Measurements from ENCODE around the gene STUM. TPM values are rescaled to one million over a fixed set of nuclear protein-coding genes. Genes with fewer than 3 reads are reported as not detected.
A peak's percentile ranks its signal among the peaks of the same experiment; 100 is the strongest.

Gene STUM
- total RNA-seq, 1 donor from 2014 or later, result 1.7 TPM

- DNase-seq (ENCODE audit: low spot score), result no peak
Observed at GRCh38 chr1:226624526-226624925, 76.0 kb downstream of the STUM start.

DNA sequence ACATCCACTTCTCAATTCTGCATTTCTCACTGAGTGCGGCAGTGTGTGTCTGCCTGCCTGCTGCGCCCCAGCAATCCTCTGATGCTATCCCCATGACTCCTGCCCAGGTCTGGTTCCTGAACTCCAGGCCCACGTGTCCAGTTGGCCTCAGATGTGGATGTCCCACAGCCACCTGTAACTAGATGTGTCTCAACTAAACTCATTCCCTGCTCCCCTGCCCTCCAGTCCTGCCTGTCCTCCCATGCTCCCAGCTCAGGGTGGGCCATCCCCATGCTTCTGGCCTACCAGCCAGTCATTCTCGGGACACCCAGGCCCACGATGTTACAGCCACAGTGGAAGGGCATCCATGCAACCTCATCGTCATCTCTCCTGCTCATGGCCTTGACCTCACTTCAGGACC is 76.8 kb downstream of the STUM start:
- no peak for DNase-seq (ENCODE audit: low spot score)

DNA sequence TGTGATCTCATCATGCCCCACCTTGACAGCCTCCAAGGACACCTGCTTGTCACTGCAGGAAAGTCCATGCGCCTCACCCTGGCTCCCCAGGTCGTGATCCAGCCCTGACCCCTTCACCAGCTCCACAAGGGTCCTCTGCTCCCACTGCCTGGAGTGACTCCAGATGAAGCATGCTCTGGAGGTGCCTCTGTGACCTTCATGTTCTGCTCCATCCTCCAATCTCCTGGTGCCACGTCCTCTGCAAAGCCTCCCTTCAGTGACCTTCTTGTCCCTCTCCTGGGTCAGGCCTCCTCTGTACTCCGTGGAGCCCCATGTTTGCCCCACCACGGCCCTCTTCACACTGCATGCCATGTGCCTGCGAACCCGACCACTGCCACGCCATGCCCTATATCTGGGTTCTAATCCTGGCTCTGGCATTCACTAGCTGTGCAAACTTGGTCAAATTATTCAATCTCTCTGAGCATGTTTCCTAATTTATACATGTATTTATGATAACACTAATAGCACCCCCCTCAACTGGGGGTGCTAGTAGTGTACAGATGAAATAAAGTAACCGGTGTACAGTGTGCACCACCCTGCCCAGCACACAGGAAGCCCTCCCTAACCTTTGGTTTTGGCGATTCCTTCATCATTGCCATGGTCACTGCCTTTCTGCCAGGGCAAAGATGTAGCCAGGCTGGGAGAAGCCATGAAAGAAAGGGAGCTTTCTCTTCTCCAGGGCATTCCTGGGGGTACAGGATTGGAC is 77.4 kb downstream of the STUM start:
- no peak for DNase-seq (ENCODE audit: low spot score)

DNA sequence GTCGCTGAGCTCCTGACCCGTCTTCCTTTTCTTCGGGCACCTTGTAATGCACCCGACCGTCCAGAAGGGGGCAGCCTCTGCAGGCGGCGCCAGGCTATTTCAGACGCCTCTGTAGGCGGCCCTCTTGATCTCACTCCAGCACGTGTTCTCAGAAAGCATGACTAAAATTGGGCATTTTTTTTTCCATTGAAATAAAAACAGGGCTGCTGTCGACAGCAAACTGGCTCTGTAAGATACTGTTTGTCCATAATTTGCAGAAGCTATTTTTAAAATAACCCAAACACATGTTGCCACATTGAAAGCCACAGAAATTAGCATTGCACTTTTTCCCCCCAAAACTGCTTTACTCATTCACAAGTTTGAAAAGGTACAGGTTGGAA is 78.0 kb downstream of the STUM start:
- peak; percentile 65 for DNase-seq (ENCODE audit: low spot score)

GRCh38 chr1:226627050-226627755 is 78.6 kb downstream of the STUM start:
- no peak for DNase-seq (ENCODE audit: low spot score)

- DNase-seq (ENCODE audit: low spot score), result no peak
Observed at GRCh38 chr1:226627924-226628611, 79.5 kb downstream of the STUM start.

- no peak for DNase-seq (ENCODE audit: low spot score)
Observed at GRCh38 chr1:226628612-226629155, 80.1 kb downstream of the STUM start.

GRCh38 chr1:226629210-226629895 is 80.8 kb downstream of the STUM start:
- DNase-seq (ENCODE audit: low spot score), result no peak

GRCh38 chr1:226629896-226630550 is 81.5 kb downstream of the STUM start:
- no peak for DNase-seq (ENCODE audit: low spot score)

GRCh38 chr1:226630592-226630991 is 82.0 kb downstream of the STUM start:
- DNase-seq (ENCODE audit: low spot score), result no peak

- DNase-seq (ENCODE audit: low spot score), result no peak
Observed at GRCh38 chr1:226631229-226632000, 82.9 kb downstream of the STUM start.

DNA sequence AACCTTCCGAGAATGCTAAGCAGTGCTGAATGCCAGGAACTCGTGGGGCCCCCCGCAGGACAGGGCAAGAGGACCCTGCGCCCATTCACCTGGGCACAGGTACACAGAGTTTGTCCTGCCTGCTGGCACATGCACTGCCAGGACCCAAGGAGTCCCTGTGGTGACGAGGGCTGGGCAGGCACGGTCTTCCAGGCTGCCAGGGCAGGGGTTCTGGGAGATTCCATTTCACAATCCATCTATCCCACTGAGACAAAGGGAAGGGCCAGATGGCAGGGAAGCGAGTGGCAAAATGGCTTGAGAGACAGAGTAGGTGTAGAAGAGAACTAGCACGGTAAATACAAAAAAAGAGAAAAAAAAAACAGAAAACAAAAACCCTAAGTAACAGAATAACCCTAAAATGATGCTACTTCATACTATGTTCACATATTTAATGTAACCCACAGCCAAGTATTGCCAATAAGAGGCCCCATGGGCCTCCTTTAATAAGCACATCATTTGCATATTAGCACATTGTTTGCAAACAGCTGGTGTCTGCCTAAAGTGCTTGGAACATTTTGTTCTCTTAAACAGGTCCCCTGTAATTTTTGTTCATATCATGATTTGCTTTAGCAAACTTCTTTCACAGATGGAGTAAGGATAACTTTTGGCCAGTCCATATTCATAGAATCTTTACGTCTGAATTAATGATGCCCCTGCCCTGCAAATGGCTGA is 83.8 kb downstream of the STUM start:
- no peak for DNase-seq (ENCODE audit: low spot score)

GRCh38 chr1:226632922-226633351 is 84.4 kb downstream of the STUM start:
- no peak for DNase-seq (ENCODE audit: low spot score)

DNA sequence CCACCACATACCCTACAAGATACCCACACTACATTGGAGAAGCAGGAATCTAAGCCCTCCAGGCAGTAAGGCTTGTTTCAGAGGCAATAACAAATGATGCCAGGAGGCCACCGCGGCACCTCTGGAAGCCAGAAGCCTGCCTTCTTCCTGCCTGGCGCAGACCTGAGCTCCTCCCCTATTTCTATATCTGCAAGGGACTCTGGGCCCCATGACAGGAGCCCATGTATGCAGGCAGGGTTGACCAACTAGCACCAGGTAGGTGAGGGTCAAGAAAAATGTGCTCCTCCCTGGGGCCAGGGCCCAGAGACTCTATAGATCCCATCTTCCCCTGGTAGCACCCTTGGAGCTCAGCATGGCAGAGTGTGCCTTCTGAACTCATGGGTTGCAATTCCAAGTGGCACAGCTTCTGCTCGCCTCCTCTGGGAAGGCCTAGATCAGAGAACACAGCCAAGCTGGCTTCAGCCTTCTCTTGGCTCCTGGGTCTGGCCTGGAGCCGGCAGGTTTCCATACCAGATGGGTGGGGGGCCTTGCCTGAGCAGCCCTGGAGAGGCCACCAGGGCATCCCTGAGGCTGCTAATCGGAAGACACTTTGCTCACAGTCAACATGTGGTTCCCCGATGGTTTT is 85.1 kb downstream of the STUM start:
- DNase-seq (ENCODE audit: low spot score), result no peak

DNA sequence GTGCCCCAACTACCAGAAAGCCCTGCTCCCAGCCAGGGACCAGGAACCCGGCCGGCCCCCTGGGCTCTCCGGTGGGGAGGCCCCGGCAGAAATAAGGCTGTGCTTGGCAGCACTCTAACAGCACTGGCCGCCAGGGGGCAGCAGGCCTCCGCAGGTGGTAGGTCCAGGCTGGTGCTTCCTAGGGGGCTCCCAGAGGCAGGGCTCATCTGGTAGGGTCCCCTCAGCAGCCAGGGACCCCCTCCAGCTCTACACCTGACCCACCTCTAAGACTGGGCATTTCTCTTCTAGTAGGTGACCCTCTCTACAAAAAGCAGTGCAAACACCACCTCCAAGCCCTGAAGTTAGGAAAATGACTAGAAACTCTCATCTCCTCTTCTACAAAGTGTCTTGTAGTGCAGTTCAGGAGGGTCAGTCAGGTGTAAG is 85.6 kb downstream of the STUM start:
- peak; percentile 57 for DNase-seq (ENCODE audit: low spot score)

GRCh38 chr1:226634611-226635246 is 86.2 kb downstream of the STUM start:
- DNase-seq (ENCODE audit: low spot score), result no peak

DNA sequence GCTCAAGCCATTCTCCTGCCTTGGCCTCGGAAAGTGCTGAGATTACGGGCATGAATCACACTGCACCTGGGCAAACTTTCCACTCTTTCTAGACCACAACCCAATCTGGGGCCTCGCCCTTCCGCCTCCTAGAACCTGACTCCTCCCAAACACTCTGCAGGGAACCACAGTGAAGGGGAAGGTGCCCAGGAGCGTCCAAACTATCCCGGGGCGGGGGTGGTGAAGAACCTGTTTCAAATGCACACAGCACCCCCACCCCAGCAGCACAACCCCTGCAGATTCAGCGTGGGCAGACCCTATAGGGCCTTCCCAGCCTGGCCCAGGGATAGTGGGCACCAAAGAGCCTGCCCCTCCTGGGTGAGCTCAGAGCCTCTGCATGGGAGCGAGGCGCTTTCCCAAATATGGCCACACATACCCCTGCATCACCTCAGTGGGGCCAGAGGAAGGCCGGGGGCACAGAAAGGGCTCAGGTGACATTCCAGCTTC is 86.9 kb downstream of the STUM start:
- DNase-seq (ENCODE audit: low spot score), result no peak

- DNase-seq (ENCODE audit: low spot score), result no peak
Observed at GRCh38 chr1:226636847-226637096, 88.2 kb downstream of the STUM start.
